HG02943 (cell line): ENCODE results near the gene SIPA1L3.

ENCODE experiments used
- ATAC-seq: cut with Tn5 transposase; IDR thresholded peaks from one replicate; pipeline ENCODE4 v1.9.1; 2021; ENCODE audit warnings: mild to moderate bottlenecking, low read depth, moderate library complexity; ENCODE audit not compliant: unreplicated experiment

SIPA1L3 gene

GRCh38 chr19:38139122-38139521 is 232.1 kb downstream of the SIPA1L3 start:
- no peak for ATAC-seq

- ATAC-seq = no peak
Observed at GRCh38 chr19:38141108-38141507, 234.1 kb downstream of the SIPA1L3 start.

- no peak for ATAC-seq
Observed at GRCh38 chr19:38142176-38143035, 235.4 kb downstream of the SIPA1L3 start.

GRCh38 chr19:38143847-38144246 is 236.8 kb downstream of the SIPA1L3 start:
- no peak for ATAC-seq

- ATAC-seq = no peak
Observed at GRCh38 chr19:38144667-38145066, 237.7 kb downstream of the SIPA1L3 start.

GRCh38 chr19:38145623-38146022 is 238.6 kb downstream of the SIPA1L3 start:
- ATAC-seq = no peak

GRCh38 chr19:38148337-38148736 is 241.3 kb downstream of the SIPA1L3 start:
- ATAC-seq = no peak

- no peak for ATAC-seq
Observed at GRCh38 chr19:38149661-38150061, 242.7 kb downstream of the SIPA1L3 start.

GRCh38 chr19:38151242-38151641 is 244.2 kb downstream of the SIPA1L3 start:
- ATAC-seq = no peak

- ATAC-seq = no peak
Observed at GRCh38 chr19:38152461-38153379, 245.7 kb downstream of the SIPA1L3 start.

- ATAC-seq = no peak
Observed at GRCh38 chr19:38155453-38155852, 248.4 kb downstream of the SIPA1L3 start.

GRCh38 chr19:38158730-38159129 is 251.7 kb downstream of the SIPA1L3 start:
- ATAC-seq = no peak

GRCh38 chr19:38162094-38162493 is 255.1 kb downstream of the SIPA1L3 start:
- no peak for ATAC-seq

GRCh38 chr19:38162632-38163031 is 255.6 kb downstream of the SIPA1L3 start:
- no peak for ATAC-seq

- no peak for ATAC-seq
Observed at GRCh38 chr19:38163419-38164290, 256.6 kb downstream of the SIPA1L3 start.

GRCh38 chr19:38164526-38164925 is 257.5 kb downstream of the SIPA1L3 start:
- ATAC-seq = no peak

GRCh38 chr19:38165335-38165734 is 258.3 kb downstream of the SIPA1L3 start:
- ATAC-seq = no peak

GRCh38 chr19:38168637-38169036 is 261.6 kb downstream of the SIPA1L3 start:
- no peak for ATAC-seq

- ATAC-seq = no peak
Observed at GRCh38 chr19:38170334-38170733, 263.3 kb downstream of the SIPA1L3 start.

GRCh38 chr19:38172001-38172400 is 265.0 kb downstream of the SIPA1L3 start:
- ATAC-seq = no peak
